ENCODE results near the gene PRTG.
"Not testable (repeated sequence)": the region's sequence is repeated elsewhere in the genome, so short reads cannot be mapped to it uniquely, and the experiment has no call there.

The PRTG gene

DNA sequence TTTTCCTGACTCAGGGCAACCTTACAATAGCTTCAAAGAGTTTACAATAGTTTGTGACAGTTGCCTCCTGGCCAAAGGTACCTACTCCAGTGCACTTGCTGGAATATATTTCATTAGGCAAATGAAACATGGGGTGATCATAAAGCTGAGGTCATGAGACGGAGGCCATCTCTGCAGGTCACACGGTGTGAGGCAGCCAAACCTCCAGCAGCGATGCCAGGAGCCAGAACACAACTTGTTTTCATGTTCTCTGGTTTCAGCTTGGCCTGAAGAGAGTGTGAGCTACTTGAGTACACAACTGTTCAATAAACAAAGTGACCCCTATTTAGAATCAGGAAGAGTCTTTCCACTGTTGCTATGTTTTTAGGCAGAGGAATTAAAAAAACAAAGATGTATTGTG lies 112.1 kb downstream of the PRTG start:
- no peak for DNase-seq

DNA sequence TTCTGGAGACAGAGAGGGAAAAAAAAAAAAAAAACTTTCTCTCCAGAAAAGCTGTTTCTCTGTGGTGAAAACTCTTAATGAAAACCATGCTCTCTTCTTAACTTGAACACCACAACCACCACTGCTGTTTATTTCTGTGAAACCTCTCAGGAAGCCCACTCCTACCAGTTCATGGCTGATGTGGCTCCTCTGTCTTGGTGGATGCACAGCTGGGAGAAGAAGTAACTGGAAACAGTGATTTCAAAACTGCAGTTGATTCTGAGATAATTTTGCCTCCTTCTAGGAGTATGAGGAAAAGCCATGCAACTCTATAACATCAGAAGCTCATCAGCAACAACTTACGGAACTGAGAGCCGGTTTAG lies 114.6 kb downstream of the PRTG start:
- no peak for DNase-seq

DNA sequence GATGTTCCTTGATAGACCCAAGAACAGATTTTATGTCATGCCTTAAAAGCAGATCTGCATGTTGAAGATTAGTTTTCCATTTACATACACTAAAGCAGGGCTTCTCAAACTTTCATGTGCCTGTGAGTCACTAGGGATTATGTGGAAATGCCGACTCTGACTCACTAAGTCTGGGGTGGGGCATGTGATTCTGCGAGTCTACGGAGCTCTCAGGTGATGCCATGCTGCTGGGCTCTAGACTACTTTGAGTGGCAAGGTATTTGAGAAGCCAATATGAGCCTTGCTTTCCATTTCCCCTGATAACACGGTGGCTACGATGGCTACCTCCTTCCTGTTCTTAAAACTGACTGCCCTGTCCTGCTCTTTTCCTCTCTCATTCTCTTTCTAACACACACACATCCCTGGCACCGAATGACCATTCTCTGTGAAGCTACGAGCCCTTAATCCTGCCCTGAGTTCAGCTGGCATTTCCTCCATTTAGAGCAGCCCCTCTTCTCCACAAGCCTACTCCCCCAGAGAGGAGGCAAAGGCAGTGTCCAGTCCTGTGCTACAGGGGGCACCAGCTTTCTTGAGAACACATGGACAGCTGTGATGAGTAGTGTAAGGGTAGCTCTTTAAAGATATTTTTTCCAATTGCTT lies 115.1 kb downstream of the PRTG start:
- DNase-seq, result no peak

DNA sequence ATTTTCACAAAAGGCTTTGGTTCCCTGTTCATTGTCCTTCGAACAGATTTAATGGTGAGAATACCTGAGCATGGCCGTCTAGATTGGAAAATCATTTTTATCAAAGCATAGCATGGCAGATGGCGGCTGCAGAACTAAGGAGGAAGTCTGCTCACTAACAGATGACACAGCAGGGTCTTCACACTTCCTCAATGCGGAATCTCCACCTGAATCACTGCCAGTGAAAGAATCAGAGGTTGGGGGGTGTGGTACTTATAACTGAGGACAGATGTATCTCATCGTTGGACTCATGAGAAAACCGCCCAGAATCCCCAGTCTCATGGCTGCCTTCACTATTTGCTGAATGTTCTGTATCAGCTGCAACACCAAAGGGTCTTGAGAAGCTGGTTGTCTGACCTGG lies 123.2 kb downstream of the PRTG start:
- DNase-seq, result no peak

DNA sequence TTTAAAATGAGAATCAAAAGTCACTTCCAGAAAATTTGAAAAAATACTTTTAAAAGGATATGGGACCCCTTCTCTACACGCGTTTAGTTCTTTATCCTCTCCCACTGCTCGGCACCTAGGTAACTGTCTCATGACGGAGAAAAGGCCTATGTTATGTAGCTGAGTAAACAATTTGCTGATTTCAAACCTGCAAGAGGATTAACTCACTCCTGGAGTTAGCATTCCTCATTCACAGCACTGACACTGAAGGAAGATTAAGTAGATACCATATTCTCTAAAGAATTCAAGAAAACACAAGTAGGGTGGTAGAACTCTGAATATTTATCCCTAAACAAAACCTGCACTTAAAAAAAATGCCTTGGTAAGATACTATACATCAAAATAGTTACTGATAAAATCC lies 124.6 kb downstream of the PRTG start:
- no peak for DNase-seq

DNA sequence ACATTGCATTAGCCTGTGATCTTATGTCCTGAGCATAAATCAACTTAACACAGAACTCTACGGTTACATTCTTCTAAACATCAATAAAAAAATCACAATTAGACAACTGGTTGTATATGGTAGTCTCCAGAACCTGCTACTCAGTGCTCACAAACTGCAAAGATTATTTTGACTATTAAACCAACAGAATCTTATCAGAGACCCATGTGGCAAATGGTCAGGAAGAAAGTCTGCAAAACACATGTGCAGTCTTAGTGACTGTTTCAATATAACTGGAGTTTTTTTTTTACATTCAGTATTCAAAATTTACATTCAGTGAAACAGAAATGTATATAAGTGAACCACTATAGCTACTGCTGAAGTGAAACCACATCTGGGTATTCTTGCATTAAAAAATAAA lies 127.5 kb downstream of the PRTG start:
- no peak for DNase-seq

DNA sequence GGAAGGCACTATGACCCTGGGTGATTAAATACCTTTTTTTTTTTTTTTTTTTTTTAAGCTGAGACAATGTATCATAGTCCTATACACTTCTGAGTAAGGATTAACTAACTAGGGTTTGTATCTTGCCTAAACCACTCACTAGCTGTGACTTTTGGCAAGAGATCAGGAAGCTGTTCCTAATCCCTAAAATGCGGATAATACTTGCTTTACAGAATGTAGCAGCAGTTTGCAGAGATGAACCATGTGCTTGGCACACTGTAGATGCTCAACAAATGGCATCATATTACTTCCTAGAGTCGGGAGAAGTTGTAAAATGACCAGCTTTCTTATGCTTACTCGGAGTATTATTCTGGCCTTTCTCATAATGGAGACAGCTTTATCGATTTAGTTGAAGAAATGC lies 129.2 kb downstream of the PRTG start:
- DNase-seq, result no peak

DNA sequence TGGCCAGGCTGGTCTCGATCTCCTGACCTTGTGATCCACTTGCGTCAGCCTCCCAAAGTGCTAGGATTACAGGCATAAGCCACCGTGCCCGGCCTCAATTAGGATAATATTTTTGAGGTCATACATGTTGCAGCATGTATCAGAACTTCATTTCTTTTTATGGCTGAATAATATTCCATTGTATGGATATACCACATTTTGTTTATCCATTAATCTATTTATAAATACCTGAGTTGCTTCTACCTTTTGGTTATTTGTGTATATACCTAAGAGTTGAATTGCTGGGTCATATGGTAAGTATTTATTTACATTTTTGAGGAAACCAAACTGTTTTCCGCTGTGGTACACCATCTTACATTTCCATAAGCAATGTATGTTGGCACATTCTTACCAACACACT lies 136.7 kb downstream of the PRTG start:
- no peak for DNase-seq

DNA sequence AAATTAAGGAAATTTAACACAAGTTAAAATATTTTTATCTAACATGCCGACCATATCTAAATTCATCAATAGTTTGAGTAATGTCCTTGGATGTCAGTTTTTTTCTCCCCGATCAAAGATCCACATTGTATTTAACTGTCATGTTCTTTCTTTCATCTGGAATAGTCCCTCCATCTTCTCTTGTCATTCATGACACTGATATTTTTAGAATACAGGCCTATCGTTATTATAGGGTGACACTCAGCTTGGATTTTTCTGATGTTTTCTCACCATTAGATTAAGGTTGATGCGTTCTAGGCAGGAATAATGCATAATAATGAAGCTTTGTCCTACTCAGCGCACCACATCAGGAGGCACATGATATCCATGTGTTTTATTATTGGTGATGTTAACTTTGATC lies 141.6 kb downstream of the PRTG start:
- DNase-seq, result no peak

DNA sequence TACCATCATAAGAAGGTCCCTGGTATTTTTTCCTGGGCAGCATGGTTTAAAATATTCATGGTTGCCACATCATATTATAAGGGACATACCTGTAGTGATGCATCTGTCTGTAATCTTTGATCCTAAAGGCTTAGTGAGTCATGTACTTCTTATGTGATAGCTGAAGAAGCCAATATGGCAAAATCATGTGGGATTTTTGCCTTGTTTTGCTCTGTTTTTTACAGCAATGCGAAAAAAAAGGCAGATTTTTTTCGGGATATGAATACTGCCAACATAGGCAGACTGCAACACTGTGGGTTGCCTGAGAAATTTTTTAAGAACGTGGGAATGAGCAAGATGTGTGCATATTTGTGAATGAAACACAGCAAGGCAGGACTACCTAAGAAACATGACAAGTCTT lies 143.5 kb downstream of the PRTG start:
- DNase-seq, result no peak

DNA sequence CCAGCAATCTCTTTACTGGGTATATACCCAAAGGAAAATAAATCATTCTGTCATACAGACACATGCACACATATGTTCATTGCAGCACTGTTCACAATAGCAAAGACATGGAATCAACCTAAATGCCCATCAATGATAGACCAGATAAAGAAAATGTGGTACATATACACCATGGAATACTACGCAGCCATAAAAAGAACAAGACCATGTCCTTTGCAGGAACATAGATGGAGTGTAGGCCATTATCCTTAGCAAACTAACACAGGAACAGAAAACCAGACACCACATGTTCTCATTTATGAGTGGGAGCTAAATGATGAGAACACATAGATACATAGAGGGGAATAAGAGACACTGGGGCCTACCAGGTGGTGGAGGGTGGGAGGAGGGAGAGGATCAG lies 149.9 kb downstream of the PRTG start:
- not testable (repeated sequence) for DNase-seq

DNA sequence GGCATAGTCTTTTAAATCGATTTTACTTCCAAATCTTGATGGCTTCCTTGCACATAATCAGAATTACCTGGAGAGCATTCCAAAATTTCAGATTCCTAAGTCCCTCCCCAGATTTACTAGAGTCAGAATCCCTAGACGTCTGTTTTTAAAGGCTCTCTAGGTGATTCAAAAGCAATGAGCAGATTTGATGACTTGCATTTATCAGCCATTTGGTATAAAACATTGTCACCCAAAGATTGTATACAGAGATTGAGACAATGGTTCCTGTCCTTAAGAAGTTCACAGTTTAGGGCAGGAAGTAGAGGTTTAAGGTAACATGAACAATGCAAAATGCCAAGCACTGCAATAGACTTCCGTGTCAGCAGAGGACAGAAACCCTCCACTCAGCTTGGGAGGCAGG lies 152.2 kb downstream of the PRTG start:
- no peak for DNase-seq

DNA sequence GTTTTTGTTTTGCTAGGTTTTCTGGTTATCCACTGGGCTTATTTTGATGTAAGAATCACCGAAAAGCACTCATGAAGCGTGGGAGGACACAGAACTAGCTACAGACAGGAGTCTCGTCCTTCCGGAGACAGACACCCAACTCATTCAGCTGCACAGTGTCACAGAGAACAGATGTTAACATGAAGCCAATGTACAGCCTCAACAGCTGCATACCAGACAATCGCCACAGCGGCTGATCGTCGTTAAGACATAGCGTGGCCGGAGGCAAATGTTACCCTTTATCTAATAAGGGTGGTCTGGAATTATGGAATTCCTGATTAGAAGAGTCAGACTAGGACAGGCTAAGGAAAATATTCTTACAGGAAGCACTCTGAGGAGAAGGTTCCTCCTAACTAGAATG lies 153.7 kb downstream of the PRTG start:
- DNase-seq, result no peak

DNA sequence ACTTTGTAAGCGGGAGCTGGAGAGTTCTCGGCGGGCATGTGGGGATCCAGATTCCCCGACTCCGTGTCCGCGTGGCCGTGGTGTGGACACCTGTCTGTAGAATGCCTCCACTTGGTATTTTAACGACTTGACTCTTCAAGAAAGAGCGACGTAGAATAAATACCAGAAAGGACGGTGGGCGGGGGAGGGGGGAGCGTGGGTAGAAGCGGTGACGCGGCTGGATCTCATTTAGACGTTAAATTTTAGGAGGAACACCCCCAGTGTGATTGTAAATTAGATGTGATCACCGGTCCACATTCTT lies 154.2 kb downstream of the PRTG start:
- DNase-seq, result no peak

DNA sequence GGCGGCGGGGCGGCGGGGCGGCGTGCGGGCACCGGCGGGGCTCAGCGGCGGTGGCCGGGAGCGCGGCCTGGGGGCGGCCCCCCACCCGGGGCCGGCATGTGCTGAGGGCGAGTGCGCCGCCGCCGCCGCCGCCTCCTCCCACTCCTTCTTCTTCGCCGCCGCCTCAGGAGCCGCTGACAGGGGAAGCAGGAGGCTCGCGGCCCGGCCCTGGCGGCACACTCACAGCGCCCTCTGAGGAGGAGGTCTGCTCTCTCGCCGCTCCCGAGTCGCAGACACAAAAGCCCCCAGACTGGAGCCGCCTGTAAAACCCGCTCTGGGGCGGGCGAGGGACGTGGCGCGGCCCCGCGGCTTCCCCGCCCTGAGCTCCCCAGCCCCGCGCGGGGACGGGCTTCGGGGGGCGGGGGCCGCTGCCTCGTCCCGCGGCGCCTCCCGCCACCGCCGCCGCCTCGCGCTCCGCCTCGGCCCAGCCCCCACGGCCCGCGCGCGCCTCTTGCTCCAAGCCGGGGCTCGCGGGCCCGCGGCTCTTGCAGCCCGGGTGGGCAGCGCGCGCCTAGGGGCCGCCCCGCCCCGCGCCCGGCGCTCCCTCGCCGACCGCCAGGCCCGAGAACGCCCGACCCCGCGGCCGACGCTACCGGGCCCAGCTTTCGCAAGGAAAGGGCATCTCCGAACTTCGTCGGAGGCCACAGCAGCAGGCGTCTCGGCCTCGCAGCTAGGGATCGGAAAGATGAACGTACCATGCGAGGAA lies 154.7 kb downstream of the PRTG start, which contains the start of gene PYGO1:
PYGO1 (minus strand) TSS at position 276 of the 745 bp plus-strand sequence. CDS start 462 bp downstream, outside the sequence.
- DNase-seq, result peak; percentile 55 to 69

DNA sequence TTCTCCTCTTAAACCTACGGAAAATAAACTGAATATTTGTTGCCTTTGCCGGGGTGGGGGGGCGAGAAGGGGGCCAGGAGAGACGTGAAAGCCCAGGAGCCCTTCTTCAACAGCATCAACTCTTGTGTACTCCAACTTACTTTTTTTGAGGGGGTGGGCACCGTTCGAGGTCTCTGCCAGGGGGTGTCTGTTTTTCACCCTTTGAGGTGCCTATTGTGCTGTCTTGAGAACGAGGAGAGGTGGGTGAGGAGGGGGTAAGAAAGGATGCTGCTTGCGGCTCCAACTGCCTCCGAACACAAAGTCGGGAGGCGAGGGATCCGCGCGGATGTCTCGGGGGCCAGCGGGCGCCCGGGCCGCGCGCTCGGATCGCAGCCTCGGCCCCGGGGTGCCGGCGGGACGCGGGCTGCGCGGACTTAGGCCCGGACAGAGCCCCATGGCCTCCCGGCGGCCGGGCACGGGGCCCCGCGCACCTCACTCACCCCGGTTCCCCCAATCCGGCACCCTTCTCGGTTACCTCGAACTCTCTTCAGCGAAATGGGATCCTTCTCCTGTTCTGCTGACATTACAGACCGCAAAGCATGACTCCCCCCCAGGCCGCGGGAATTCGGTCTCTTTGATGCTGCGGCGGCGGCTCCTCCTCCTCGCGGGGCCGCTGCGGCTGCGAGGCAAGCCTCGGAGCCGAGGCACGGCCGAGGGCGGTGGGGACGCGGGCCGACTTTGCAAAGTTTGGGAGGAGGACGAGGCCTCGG lies 155.5 kb downstream of the PRTG start:
- peak; percentile 28 to 46 for DNase-seq

DNA sequence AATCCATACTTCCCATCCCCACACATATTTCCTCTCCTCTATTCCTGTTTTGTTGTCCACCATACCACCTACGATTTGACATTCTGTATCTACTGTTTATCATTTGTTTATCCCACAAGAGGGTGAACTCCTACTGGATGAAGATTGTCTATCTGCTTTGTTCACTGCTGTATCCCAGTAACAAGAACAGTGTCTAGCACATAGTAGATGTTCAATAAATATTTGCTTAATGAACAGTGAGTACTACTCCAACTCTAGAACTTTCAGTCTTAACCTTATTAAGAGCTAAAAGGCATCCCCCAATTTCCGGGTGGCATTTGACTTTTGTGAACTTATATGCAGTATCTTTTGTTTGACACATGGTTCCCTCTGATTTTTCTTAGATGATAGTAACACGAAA lies 156.1 kb downstream of the PRTG start:
- no peak for DNase-seq

DNA sequence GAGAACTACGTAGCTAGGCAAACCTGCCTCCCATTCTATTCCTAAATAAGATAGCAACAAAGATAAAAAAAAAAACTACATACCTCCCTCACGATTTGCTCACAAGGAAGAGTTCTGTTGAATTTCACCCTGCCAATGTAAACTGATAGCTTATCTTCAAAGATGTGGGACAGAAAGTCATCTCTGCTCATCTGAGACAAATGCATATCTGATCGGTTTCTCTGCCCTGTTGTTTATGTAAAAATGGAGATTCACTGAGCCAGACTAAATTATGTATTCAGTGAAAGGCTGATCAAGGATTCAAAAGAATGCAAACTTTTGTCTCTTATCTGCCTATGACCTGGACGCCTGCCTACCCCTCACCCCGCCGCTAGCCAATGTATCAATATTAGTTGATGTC lies 166.0 kb downstream of the PRTG start:
- no peak for DNase-seq

DNA sequence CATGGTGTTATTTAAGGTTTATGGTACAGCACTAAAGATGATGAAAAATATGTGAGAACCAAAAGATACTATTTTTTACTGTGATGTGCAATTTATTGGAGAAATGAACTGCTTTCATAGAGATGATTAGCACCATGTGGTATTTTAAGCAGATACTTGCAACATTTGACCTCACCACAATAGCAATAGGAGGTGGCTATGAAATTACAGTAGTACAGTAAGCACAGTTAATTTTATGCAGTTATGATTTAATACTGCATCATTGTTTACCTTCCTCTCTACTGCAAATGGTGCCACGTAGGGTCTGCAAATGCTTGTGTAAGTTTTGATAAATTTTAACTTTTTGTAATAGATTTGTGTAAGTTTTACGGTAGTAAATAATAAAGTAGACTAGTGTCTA lies 168.9 kb downstream of the PRTG start:
- DNase-seq, result no peak

DNA sequence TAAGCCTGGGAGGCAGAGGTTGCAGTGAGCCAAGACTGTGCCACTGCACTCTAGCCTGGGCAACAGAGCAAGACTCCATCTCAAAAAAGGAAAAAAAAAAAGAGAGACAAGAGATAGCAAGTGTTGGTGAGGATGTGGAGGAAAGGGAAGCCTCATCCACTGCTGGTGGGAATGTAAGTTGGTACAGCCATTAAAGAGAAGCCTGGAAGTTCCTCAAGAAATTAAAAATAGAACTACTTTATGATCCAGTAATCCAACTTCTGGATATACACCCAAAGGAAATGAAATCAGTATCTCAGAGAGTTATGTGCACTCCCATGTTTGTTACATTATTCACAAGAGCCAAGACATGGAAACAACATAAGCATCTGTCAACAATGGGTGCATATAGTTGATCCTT lies 169.7 kb downstream of the PRTG start:
- no peak for DNase-seq

DNA sequence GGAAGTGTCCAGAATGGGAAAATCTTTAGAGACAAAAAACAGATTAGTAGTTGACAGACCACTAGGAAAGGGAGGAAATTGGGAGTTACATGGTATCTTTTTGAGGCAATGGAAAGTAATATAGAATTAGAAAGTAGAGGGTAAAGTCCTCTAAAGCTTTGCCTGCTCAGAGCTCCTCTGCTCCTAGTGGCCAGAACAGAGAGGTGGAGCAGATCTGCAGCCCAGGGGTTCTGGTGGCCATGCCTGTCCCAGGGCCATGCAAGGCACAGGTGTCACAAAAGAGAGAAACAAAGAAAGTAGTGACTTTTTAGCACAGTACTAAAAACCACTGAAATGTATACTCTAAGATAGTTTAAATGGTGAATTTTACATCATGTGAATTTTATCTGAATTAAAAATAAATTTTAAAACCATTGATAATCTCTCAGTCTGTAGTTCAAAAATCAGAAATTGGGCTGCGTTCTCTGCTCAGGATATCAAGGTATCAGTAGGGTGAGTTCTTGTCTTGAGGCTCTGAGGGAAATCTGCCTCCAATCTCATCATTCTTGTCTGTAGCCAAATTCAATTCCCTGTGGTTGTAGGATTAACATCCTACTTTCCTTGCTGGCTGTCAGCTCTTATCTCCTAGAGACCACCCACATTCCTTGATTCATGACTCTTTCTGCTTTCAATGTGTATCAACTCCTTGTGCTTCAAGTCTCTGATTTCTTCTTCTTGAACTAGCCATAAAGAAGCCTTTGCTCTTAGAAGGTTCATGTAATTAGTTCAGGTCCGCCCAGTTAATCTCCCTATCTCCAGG lies 178.4 kb downstream of the PRTG start:
- no peak for DNase-seq

DNA sequence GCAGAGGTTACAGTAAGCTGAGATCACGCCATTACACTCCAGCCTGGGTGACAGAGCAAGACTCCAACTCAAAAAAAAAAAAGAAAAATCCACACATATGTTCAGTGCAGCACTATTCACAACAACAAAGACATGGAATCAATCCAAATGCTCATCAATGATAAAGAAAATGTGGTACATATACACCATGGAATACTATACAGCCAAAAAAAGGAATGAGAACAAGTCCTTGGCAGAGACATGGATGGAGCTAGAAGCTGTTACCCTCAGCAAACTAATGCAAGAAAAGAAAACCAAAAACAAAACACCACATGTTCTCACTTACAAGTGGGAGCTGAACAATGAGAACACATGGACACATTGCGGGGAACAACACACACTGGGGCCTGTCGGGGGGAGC lies 180.4 kb downstream of the PRTG start:
- no peak for DNase-seq

Measured in NCI-H2081 (cell line).